Memory B cell (primary cell): ENCODE data around the gene CFAP46.
"Not testable (repeated sequence)": the region's sequence is repeated elsewhere in the genome, so short reads cannot be mapped to it uniquely, and the experiment has no call there.

Experiments
- ATAC-seq: fragments of 150-1000 bp; cut with Tn5 transposase; 2 replicates; pipeline ENCODE4 v1.10.0; 2021; ENCODE audit warnings: low read depth, mild to moderate bottlenecking, moderate library complexity
- DNase-seq, 2 donors: peaks; one replicate each; pipeline ENCODE4 v3.0.0; 2022; ENCODE audit warnings: low spot score in 2 of 2
- H3K27ac Mint-ChIP-seq: one replicate; pipeline ENCODE4 v1.8.0; 2022; ENCODE audit warnings: mild to moderate bottlenecking, moderate library complexity, mixed read lengths
- H3K27me3 Mint-ChIP-seq: one replicate; pipeline ENCODE4 v1.8.0; 2022; ENCODE audit warnings: mixed read lengths
- H3K36me3 Mint-ChIP-seq: one replicate; pipeline ENCODE4 v1.8.0; 2022; ENCODE audit warnings: mild to moderate bottlenecking, mixed read lengths
- H3K4me1 Mint-ChIP-seq: one replicate; pipeline ENCODE4 v1.8.0; 2022; ENCODE audit warnings: mixed read lengths
- H3K4me3 Mint-ChIP-seq: one replicate; pipeline ENCODE4 v1.8.0; 2022; ENCODE audit warnings: mild to moderate bottlenecking, moderate library complexity, mixed read lengths
- H3K9me3 Mint-ChIP-seq: one replicate; pipeline ENCODE4 v1.8.0; 2022; ENCODE audit warnings: mixed read lengths

Gene CFAP46

GRCh38 chr10:132834891-132835847 lies 107.2 kb downstream of the CFAP46 start:
- Mint-ChIP-seq H3K36me3 (no peaks in the 10 kb centered on the region), H3K4me1 (peaks cover 2% of the 10 kb centered on the region), H3K4me3 (no peak overlapping the region), H3K27ac (no peak overlapping the region), H3K27me3 (peaks cover 1% of the 10 kb centered on the region), H3K9me3 (no peaks in the 10 kb centered on the region)
- DNase-seq (no peak), ATAC-seq (no peak)

- Mint-ChIP-seq H3K4me1 (peaks cover 2% of the 10 kb centered on the region), H3K27ac (no peak overlapping the region), H3K4me3 (no peak overlapping the region), H3K27me3 (peaks cover 1% of the 10 kb centered on the region), H3K36me3 (no peaks in the 10 kb centered on the region), H3K9me3 (no peaks in the 10 kb centered on the region)
- ATAC-seq (no peak), DNase-seq (no peak)
Observed at GRCh38 chr10:132834311-132834761, 108.0 kb downstream of the CFAP46 start.

GRCh38 chr10:132833421-132834111 lies 108.8 kb downstream of the CFAP46 start:
- ATAC-seq (no peak), DNase-seq (no peak)
- Mint-ChIP-seq H3K36me3 (no peaks in the 10 kb centered on the region), H3K9me3 (no peaks in the 10 kb centered on the region), H3K27ac (no peak overlapping the region), H3K4me3 (no peak overlapping the region), H3K4me1 (peaks cover 2% of the 10 kb centered on the region), H3K27me3 (peaks cover 1% of the 10 kb centered on the region)

DNA sequence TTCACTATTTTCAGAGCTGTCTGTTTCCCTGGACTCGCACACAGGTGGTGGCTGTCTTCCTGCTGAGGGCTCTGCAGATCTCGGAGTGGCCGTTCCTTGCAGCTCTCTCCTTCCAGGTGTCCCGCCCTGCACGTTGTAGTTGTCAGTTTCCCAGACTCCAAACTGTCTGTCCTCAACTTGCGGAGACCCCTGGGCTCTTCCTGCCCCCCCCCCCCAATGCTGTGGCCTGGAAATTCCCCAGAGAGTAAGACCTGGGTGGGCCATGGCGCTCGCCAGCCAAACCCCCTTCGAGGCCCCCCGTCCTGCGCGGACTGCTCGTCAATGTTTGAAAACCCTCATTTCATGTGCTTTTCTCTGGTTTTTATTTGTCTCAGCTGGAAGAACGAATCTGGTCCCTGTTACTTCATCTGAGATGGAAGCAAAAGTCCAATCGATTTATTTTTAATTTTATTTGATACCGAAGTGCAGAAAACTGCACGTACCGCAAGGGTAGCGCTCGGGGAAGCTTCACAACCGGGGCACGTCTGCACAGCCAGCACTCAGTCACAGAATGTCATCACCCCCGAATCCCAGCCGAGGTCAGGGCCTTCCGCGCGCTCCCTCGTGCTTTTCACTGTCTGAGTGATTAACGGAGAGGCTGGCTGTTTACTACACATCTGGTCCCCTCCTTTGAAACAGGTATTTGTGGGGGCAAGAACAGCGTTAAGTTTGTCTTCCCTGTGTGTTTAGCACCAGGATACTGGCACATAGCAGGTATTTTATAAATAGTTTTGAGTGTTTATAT lies 110.0 kb downstream of the CFAP46 start:
- no peaks in the 10 kb centered on the region for H3K9me3 Mint-ChIP-seq
- no peak overlapping the region for H3K4me3 Mint-ChIP-seq
- no peaks in the 10 kb centered on the region for H3K27me3 Mint-ChIP-seq
- no peak overlapping the region for H3K27ac Mint-ChIP-seq
- ATAC-seq = no peak
- DNase-seq = no peak
- H3K36me3 Mint-ChIP-seq = no peaks in the 10 kb centered on the region
- H3K4me1 Mint-ChIP-seq = peaks cover 2% of the 10 kb centered on the region

DNA sequence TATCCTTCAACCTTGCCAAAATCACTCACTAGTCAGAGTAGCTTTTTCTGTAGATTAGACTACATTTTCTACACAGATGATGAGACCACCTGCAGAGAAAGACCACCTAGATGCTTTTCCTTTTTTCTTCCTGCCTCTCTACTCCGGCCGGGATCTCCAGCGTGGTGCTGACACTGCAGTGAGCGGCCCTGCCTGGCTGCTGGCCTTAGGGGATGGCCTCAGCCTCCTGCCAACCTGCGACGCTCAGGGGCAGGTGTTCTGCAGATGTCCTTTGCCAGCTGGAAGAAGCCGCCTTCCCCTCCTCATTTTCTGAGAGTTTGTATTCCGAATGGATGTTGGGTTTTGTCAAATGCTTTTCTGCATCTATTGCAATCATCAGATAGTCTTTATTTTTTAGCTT lies 113.0 kb downstream of the CFAP46 start:
- Mint-ChIP-seq H3K9me3 (no peaks in the 10 kb centered on the region), H3K4me3 (no peak overlapping the region), H3K27me3 (no peaks in the 10 kb centered on the region), H3K27ac (no peak overlapping the region), H3K4me1 (no peaks in the 10 kb centered on the region), H3K36me3 (no peaks in the 10 kb centered on the region)
- DNase-seq (no peak), ATAC-seq (no peak)

DNA sequence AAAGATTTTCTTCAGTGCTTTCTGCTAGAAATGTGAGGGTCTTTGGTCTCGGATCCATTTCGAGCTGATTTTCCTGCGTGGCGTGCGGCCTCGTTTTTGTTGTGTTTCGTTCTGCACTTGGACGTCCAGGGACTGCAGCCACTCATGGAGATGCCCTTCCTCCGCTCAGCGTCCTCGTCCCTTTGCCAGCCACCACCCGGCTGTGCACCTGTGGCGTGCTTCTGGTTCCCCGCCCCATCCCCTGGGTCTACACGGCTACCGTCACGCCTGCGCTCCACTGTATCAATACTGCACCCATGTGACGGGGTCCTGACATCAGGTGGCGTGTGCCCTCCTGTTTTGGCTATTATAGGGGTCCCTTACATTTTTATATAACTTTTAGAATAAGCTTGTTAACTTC lies 113.7 kb downstream of the CFAP46 start:
- Mint-ChIP-seq H3K9me3 (no peaks in the 10 kb centered on the region), H3K4me1 (no peaks in the 10 kb centered on the region), H3K36me3 (no peaks in the 10 kb centered on the region), H3K27ac (no peak overlapping the region), H3K27me3 (no peaks in the 10 kb centered on the region), H3K4me3 (no peak overlapping the region)
- no peak for ATAC-seq
- DNase-seq = no peak

GRCh38 chr10:132827861-132828539 lies 114.4 kb downstream of the CFAP46 start:
- no peak overlapping the region for H3K27ac Mint-ChIP-seq
- no peak for ATAC-seq
- H3K27me3 Mint-ChIP-seq = no peaks in the 10 kb centered on the region
- H3K9me3 Mint-ChIP-seq = no peaks in the 10 kb centered on the region
- H3K4me3 Mint-ChIP-seq = no peak overlapping the region
- H3K36me3 Mint-ChIP-seq = no peaks in the 10 kb centered on the region
- no peak for DNase-seq
- H3K4me1 Mint-ChIP-seq = no peaks in the 10 kb centered on the region

DNA sequence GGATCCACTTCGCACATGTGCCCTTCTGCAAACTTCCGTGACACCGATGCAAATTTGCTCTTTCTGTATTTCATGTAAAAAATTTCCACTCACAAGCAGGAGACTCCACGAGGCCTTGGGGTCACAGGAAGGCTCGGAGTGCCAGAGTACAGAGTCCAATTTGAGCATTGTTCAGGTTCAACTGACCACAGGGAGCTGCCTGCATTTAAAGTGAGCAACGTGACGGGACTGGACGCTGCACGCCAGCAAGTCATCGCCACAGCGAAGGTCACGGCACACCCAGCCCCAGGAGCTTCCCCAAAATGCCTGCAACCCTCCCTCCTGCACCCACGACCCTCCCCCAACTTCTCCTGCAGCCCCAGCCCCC lies 115.0 kb downstream of the CFAP46 start:
- Mint-ChIP-seq H3K27ac (no peak overlapping the region), H3K36me3 (no peaks in the 10 kb centered on the region), H3K27me3 (no peaks in the 10 kb centered on the region), H3K9me3 (no peaks in the 10 kb centered on the region), H3K4me1 (no peaks in the 10 kb centered on the region), H3K4me3 (no peak overlapping the region)
- ATAC-seq (no peak), DNase-seq (no peak)

DNA sequence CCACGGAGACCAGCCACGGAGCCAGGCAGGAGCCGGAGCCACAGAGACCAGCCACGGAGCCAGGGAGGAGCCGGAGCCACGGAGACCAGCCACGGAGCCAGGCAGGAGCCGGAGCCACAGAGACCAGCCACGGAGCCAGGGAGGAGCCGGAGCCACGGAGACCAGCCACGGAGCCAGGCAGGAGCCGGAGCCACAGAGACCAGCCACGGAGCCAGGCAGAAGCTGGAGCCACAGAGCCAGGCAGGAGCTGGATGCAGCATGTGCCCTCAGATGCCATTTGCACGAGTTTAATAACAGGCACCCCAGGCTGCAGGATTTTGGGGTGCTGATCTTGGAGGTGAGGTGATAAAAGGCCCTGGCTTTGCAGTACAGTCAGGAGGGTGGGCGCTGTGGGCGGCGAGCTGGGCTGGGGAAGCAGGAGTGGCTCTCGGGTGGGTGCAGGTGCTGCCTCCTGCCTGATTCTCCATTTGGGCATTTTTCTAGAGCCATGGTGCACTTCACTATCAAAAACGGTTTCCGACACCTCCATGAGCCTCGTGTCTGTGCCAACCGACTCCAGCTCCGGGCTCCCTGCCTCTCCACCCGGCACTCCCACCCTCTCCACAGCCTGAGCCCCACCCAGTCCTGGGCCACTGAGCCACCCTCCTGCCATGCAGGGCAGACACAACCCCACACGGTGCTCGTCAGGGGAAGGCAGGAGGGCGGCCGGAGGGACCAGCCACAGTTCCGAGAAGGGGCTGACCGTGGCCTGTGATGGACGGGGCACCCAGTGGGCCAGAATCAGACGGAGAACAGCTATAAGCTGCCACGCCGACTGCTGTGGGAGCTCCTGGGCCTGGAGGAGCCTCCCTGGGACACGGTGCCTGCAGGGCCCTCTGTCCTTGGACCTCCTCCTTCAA lies 115.6 kb downstream of the CFAP46 start:
- Mint-ChIP-seq H3K27ac (no peak overlapping the region), H3K36me3 (no peaks in the 10 kb centered on the region), H3K4me1 (no peaks in the 10 kb centered on the region), H3K27me3 (no peaks in the 10 kb centered on the region), H3K9me3 (no peaks in the 10 kb centered on the region), H3K4me3 (no peak overlapping the region)
- no peak for ATAC-seq
- DNase-seq = no peak

DNA sequence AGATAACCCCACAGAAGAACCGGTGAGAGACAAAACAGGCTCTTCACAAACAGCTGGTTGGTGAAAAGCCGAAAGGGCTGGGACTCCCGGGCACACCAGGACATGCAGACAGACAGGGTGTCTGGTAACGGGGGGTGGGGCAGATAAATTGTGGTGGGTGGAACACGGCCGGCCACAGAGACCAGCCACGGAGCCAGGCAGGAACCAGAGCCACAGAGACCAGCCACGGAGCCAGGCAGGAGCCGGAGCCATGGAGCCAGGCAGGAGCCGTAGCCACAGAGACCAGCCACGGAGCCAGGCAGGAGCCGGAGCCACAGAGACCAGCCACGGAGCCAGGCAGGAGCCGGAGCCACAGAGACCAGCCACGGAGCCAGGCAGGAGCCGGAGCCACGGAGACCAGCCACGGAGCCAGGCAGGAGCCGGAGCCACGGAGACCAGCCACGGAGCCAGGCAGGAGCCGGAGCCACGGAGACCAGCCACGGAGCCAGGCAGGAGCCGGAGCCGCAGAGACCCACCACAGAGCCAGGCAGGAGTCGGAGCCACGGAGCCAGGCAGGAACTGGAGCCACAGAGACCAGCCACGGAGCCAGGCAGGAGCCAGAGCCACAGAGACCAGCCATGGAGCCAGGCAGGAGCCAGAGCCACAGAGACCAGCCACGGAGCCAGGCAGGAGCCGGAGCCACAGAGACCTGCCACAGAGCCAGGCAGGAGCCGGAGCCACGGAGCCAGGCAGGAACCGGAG lies 116.4 kb downstream of the CFAP46 start:
- H3K27ac Mint-ChIP-seq, H3K36me3 Mint-ChIP-seq, ATAC-seq, H3K4me1 Mint-ChIP-seq, H3K9me3 Mint-ChIP-seq, DNase-seq, H3K27me3 Mint-ChIP-seq, H3K4me3 Mint-ChIP-seq: not testable (repeated sequence)

GRCh38 chr10:132820056-132820455 lies 122.3 kb downstream of the CFAP46 start:
- Mint-ChIP-seq H3K9me3 (peaks cover 1% of the 10 kb centered on the region), H3K4me3 (no peak overlapping the region), H3K27me3 (peaks cover 4% of the 10 kb centered on the region), H3K27ac (no peak overlapping the region), H3K36me3 (no peaks in the 10 kb centered on the region), H3K4me1 (no peaks in the 10 kb centered on the region)
- DNase-seq (no peak), ATAC-seq (no peak)

GRCh38 chr10:132817701-132818211 lies 124.6 kb downstream of the CFAP46 start:
- no peak for DNase-seq
- peaks cover 3% of the 10 kb centered on the region for H3K9me3 Mint-ChIP-seq
- peaks cover 4% of the 10 kb centered on the region for H3K27me3 Mint-ChIP-seq
- H3K4me3 Mint-ChIP-seq = no peak overlapping the region
- no peaks in the 10 kb centered on the region for H3K36me3 Mint-ChIP-seq
- H3K4me1 Mint-ChIP-seq = no peaks in the 10 kb centered on the region
- H3K27ac Mint-ChIP-seq = no peak overlapping the region
- ATAC-seq = no peak
